HepG2 (cell line): ENCODE results near the gene DNMT1. TPM values are rescaled to one million over a fixed set of nuclear protein-coding genes. Genes with fewer than 3 reads are reported as not detected.

Source experiments
- ARID4A ChIP-seq: sonication (generic); formaldehyde crosslinking; IDR thresholded peaks from 2 replicates; pipeline ENCODE4 v1.5.0; 2020; ENCODE audit warnings: mild to moderate bottlenecking, missing genetic modification reagents, borderline replicate concordance
- ELK4 ChIP-seq: sonication (generic); formaldehyde crosslinking; IDR thresholded peaks from 2 replicates; pipeline ENCODE4 v1.9.0; 2021; ENCODE audit warnings: missing genetic modification reagents, borderline replicate concordance
- ERF ChIP-seq: IDR thresholded peaks from 2 replicates; pipeline ENCODE4 v1.6.1; 2018; ENCODE audit warnings: missing biosample characterization, missing genetic modification reagents
- GZF1 ChIP-seq: sonication (generic); formaldehyde crosslinking; IDR thresholded peaks from 2 replicates; pipeline ENCODE4 v1.5.1; 2020; ENCODE audit warnings: mild to moderate bottlenecking, missing genetic modification reagents
- HOXA3 ChIP-seq: sonication (generic); formaldehyde crosslinking; IDR thresholded peaks from 2 replicates; pipeline ENCODE4 v1.5.0; 2020; ENCODE audit warnings: missing genetic modification reagents
- POGZ ChIP-seq: sonication (generic); formaldehyde crosslinking; IDR thresholded peaks from 2 replicates; pipeline ENCODE4 v1.4.0; 2020; ENCODE audit warnings: mild to moderate bottlenecking, missing genetic modification reagents
- ZBED4 ChIP-seq: sonication (generic); formaldehyde crosslinking; IDR thresholded peaks from 2 replicates; pipeline ENCODE4 v1.4.0; 2020; ENCODE audit warnings: missing genetic modification reagents, borderline replicate concordance
- ZNF407 ChIP-seq: sonication (generic); formaldehyde crosslinking; IDR thresholded peaks from one replicate; pipeline ENCODE4 v1.5.1; 2020; ENCODE audit warnings: mild to moderate bottlenecking, missing genetic modification reagents; ENCODE audit errors: not compliant biosample characterization
- ZNF441 ChIP-seq: sonication (generic); formaldehyde crosslinking; IDR thresholded peaks from 2 replicates; pipeline ENCODE4 v1.7.0; 2021; ENCODE audit warnings: missing genetic modification reagents, borderline replicate concordance
- polyA plus RNA-seq, 8 experiments: library from polyadenylated mRNA; depleted of rRNA in 3 of 8; stranded (reverse) in 7 of 8; unstranded in 1 of 8; fragments of >200 nt; fragmentation: Illumina TruSeq in 4 of 8; extraction: Trizol in 4 of 8; gene quantifications; 2 replicates each; pipeline versions ENCODE4 v1.2.1 to v1.2.3, GENCODE V29; 2011 to 2016; ENCODE audit warnings: low read depth in 4 of 8, missing spikeins in 1 of 8, mixed read lengths in 1 of 8; ENCODE audit not compliant: insufficient read depth in 1 of 8
- total RNA-seq, 5 experiments: library from RNA; depleted of rRNA; stranded (reverse); fragments of >200 nt; fragmentation: Illumina TruSeq; extraction: Trizol; gene quantifications; 2 replicates each; pipeline ENCODE4 v1.2.3, GENCODE V29; 2016; ENCODE audit warnings: low read depth in 1 of 5

DNMT1 gene
- total and polyA plus RNA-seq, 2 of the 13 experiments (the other 11 are each of a cell fraction or from before 2014, with no cell fraction given): 31.2 to 91.1 TPM

GRCh38 chr19:10230861-10231611 is 36.3 kb upstream of the DNMT1 start, which contains the start of gene S1PR2 (continued):
- TF ChIP-seq ZBED4 (CRISPR knock-in tag) (no peak), ARID4A (CRISPR knock-in tag) (peak; percentile 60), ERF (CRISPR knock-in tag) (0 out of 2 replicates have a peak, but pooled peaks have one; percentile 16), ELK4 (CRISPR knock-in tag) (no peak), GZF1 (CRISPR knock-in tag) (0 out of 2 replicates have a peak, but pooled peaks have one; percentile 44), POGZ (CRISPR knock-in tag) (0 out of 2 replicates have a peak, but pooled peaks have one; percentile 10), HOXA3 (CRISPR knock-in tag) (peak; percentile 40; the same call in 1 of the 2 replicates), ZNF441 (0 out of 2 replicates have a peak, but pooled peaks have one; percentile 58), ZNF407 (CRISPR knock-in tag) (peak; percentile 34)
